T-helper 17 cell (primary cell): Measurements from ENCODE around the gene FEM1B. TPM values are rescaled to one million over a fixed set of nuclear protein-coding genes. Genes with fewer than 3 reads are reported as not detected.
A peak's percentile ranks its signal among the peaks of the same experiment; 100 is the strongest.

Experiments
- ATAC-seq: fragments of 150-1000 bp; cut with Tn5 transposase; 2 replicates; pipeline ENCODE4 v1.10.0; 2021; ENCODE audit warnings: mild to moderate bottlenecking, moderate library complexity
- DNase-seq, 3 donors: peaks; one replicate each; pipeline versions ENCODE4 v3.0.0 to v3.0.0-alpha.2; 2020 to 2021
- H3K9me3 ChIP-seq: one replicate; pipeline ENCODE4 v1.7.0; 2013; ENCODE audit warnings: low read length, mild to moderate bottlenecking; ENCODE audit not compliant: control insufficient read depth, poor library complexity, severe bottlenecking
- H3K27ac Mint-ChIP-seq: one replicate; pipeline ENCODE4 v1.8.0; 2022; ENCODE audit warnings: mild to moderate bottlenecking, moderate library complexity, mixed read lengths
- H3K27me3 Mint-ChIP-seq: one replicate; pipeline ENCODE4 v1.8.0; 2022; ENCODE audit warnings: mixed read lengths
- H3K36me3 Mint-ChIP-seq: one replicate; pipeline ENCODE4 v1.8.0; 2022; ENCODE audit warnings: low read depth, mixed read lengths
- H3K4me1 Mint-ChIP-seq: one replicate; pipeline ENCODE4 v1.8.0; 2022; ENCODE audit warnings: mild to moderate bottlenecking, mixed read lengths
- H3K4me3 Mint-ChIP-seq: one replicate; pipeline ENCODE4 v1.8.0; 2022; ENCODE audit warnings: mild to moderate bottlenecking, moderate library complexity, mixed read lengths
- total RNA-seq, 4 donors: library from RNA in 2 of 4; stranded (reverse) in 2 of 4; gene quantifications; one replicate each; pipeline ENCODE4 v1.2.3 and lab custom pipeline; 2022 to 2026

Gene FEM1B
- total RNA-seq, 2 donors from 2014 or later = 62.4 to 73.0 TPM

- H3K9me3 ChIP-seq = peaks cover under 1% of the 10 kb centered on the region
- Mint-ChIP-seq H3K36me3 (peaks cover 4% of the 10 kb centered on the region), H3K27me3 (peaks cover 13% of the 10 kb centered on the region), H3K4me3 (no peak overlapping the region), H3K4me1 (peaks cover 7% of the 10 kb centered on the region), H3K27ac (no peak overlapping the region)
- DNase-seq = no peak
- no peak for ATAC-seq
These were observed 38.5 kb upstream of the FEM1B start for GRCh38 chr15:68239025-68239424.

- peaks cover 6% of the 10 kb centered on the region for H3K4me1 Mint-ChIP-seq
These were observed 36.2 kb upstream of the FEM1B start for GRCh38 chr15:68241088-68241935.

GRCh38 chr15:68244235-68244634, 33.3 kb upstream of the FEM1B start:
- Mint-ChIP-seq H3K4me1 (peaks cover 2% of the 10 kb centered on the region), H3K36me3 (peaks cover 2% of the 10 kb centered on the region), H3K27ac (no peak overlapping the region), H3K4me3 (no peak overlapping the region), H3K27me3 (peaks cover 5% of the 10 kb centered on the region)
- peaks cover 5% of the 10 kb centered on the region for H3K9me3 ChIP-seq
- DNase-seq = no peak
- no peak for ATAC-seq

More at GRCh38 chr15:68241088-68241935, 36.2 kb upstream of the FEM1B start:
- H3K27me3 Mint-ChIP-seq = peaks cover 6% of the 10 kb centered on the region
- peaks cover 4% of the 10 kb centered on the region for H3K36me3 Mint-ChIP-seq
- H3K4me3 Mint-ChIP-seq = no peak overlapping the region
- no peak overlapping the region for H3K27ac Mint-ChIP-seq
- H3K9me3 ChIP-seq = peaks cover 5% of the 10 kb centered on the region
- no peak for DNase-seq
- no peak for ATAC-seq

GRCh38 chr15:68249058-68249713, 28.4 kb upstream of the FEM1B start:
- peaks cover 2% of the 10 kb centered on the region for H3K4me1 Mint-ChIP-seq
- H3K27me3 Mint-ChIP-seq = peaks cover 5% of the 10 kb centered on the region
- no peaks in the 10 kb centered on the region for H3K36me3 Mint-ChIP-seq
- H3K4me3 Mint-ChIP-seq = no peak overlapping the region
- ATAC-seq = no peak
- DNase-seq = no peak
- H3K9me3 ChIP-seq = peaks cover 2% of the 10 kb centered on the region
- H3K27ac Mint-ChIP-seq = no peak overlapping the region

GRCh38 chr15:68252925-68253534, 24.5 kb upstream of the FEM1B start:
- ATAC-seq (peak; percentile 69), DNase-seq (no peak)
- no peaks in the 10 kb centered on the region for H3K9me3 ChIP-seq
- Mint-ChIP-seq H3K36me3 (no peaks in the 10 kb centered on the region), H3K4me3 (no peak overlapping the region), H3K27me3 (no peaks in the 10 kb centered on the region), H3K4me1 (peaks cover 5% of the 10 kb centered on the region), H3K27ac (no peak overlapping the region)

GRCh38 chr15:68256675-68257450, 20.7 kb upstream of the FEM1B start:
- H3K9me3 ChIP-seq = no peaks in the 10 kb centered on the region
- Mint-ChIP-seq H3K4me1 (peaks cover 9% of the 10 kb centered on the region), H3K36me3 (no peaks in the 10 kb centered on the region), H3K27me3 (no peaks in the 10 kb centered on the region), H3K4me3 (peak overlapping the region; percentile 80), H3K27ac (peak overlapping the region; percentile 49)
- DNase-seq (peak; percentile 19 to 36 (median 21)), ATAC-seq (peak; percentile 74)

GRCh38 chr15:68258692-68259091, 18.9 kb upstream of the FEM1B start:
- peak overlapping the region; percentile 64 for H3K4me3 Mint-ChIP-seq
- DNase-seq (no peak), ATAC-seq (peak; percentile 76)
- H3K27ac Mint-ChIP-seq = no peak overlapping the region
- no peaks in the 10 kb centered on the region for H3K9me3 ChIP-seq
- no peaks in the 10 kb centered on the region for H3K27me3 Mint-ChIP-seq
- no peaks in the 10 kb centered on the region for H3K36me3 Mint-ChIP-seq
- peaks cover 9% of the 10 kb centered on the region for H3K4me1 Mint-ChIP-seq

GRCh38 chr15:68259883-68260282, 17.7 kb upstream of the FEM1B start:
- no peak for ATAC-seq
- H3K4me3 Mint-ChIP-seq = no peak overlapping the region
- peaks cover 6% of the 10 kb centered on the region for H3K4me1 Mint-ChIP-seq
- H3K27me3 Mint-ChIP-seq = peaks cover 11% of the 10 kb centered on the region
- H3K27ac Mint-ChIP-seq = no peak overlapping the region
- H3K36me3 Mint-ChIP-seq = no peaks in the 10 kb centered on the region
- H3K9me3 ChIP-seq = no peaks in the 10 kb centered on the region
- DNase-seq = no peak

GRCh38 chr15:68261241-68261640, 16.3 kb upstream of the FEM1B start:
- H3K36me3 Mint-ChIP-seq = no peaks in the 10 kb centered on the region
- peaks cover 18% of the 10 kb centered on the region for H3K27me3 Mint-ChIP-seq
- H3K4me3 Mint-ChIP-seq = no peak overlapping the region
- ATAC-seq = no peak
- no peaks in the 10 kb centered on the region for H3K9me3 ChIP-seq
- no peak for DNase-seq
- peaks cover 6% of the 10 kb centered on the region for H3K4me1 Mint-ChIP-seq
- no peak overlapping the region for H3K27ac Mint-ChIP-seq

- no peak for DNase-seq
- Mint-ChIP-seq H3K4me1 (peaks cover 6% of the 10 kb centered on the region), H3K36me3 (no peaks in the 10 kb centered on the region), H3K4me3 (no peak overlapping the region), H3K27ac (no peak overlapping the region), H3K27me3 (peaks cover 18% of the 10 kb centered on the region)
- H3K9me3 ChIP-seq = no peaks in the 10 kb centered on the region
- no peak for ATAC-seq
These were observed 15.6 kb upstream of the FEM1B start for GRCh38 chr15:68261980-68262379.

- H3K27ac Mint-ChIP-seq = no peak overlapping the region
- no peaks in the 10 kb centered on the region for H3K36me3 Mint-ChIP-seq
- peaks cover 21% of the 10 kb centered on the region for H3K27me3 Mint-ChIP-seq
- H3K4me1 Mint-ChIP-seq = peaks cover 4% of the 10 kb centered on the region
- no peaks in the 10 kb centered on the region for H3K9me3 ChIP-seq
- ATAC-seq (no peak), DNase-seq (no peak)
- H3K4me3 Mint-ChIP-seq = no peak overlapping the region
These were observed 14.8 kb upstream of the FEM1B start for GRCh38 chr15:68262514-68263356.

GRCh38 chr15:68264282-68264681, 13.3 kb upstream of the FEM1B start:
- Mint-ChIP-seq H3K36me3 (no peaks in the 10 kb centered on the region), H3K4me1 (no peaks in the 10 kb centered on the region), H3K27ac (no peak overlapping the region), H3K4me3 (no peak overlapping the region), H3K27me3 (peaks cover 28% of the 10 kb centered on the region)
- H3K9me3 ChIP-seq = no peaks in the 10 kb centered on the region
- DNase-seq (no peak), ATAC-seq (no peak)
